Kidney tubule cell (primary cell): Measurements from ENCODE around the gene LPIN3.

Experiments
- DNase-seq: peaks from one replicate; pipeline ENCODE4 v3.0.0-alpha.2; 2018; ENCODE audit warnings: low spot score

The LPIN3 gene

DNA sequence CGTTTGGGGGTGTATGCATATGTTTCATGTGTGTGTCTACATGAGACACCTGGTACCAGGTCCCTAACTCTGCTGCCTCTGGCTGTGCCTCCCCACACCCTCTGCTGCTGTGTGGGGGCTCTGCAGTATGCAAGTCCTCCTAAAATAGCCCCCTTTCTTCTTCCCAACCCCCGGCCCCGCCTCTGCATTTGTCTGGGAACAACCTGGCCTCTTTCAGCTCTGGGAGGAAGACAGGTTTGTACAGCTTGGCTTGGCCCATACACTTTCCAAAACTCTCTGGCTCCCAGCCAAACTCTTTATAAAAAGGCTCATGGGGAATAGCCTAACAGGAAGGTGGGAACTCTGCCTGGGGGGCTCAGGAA, 53.1 kb downstream of the LPIN3 start:
- no peak for DNase-seq

GRCh38 chr20:41394081-41394480, 53.5 kb downstream of the LPIN3 start:
- DNase-seq: no peak

DNA sequence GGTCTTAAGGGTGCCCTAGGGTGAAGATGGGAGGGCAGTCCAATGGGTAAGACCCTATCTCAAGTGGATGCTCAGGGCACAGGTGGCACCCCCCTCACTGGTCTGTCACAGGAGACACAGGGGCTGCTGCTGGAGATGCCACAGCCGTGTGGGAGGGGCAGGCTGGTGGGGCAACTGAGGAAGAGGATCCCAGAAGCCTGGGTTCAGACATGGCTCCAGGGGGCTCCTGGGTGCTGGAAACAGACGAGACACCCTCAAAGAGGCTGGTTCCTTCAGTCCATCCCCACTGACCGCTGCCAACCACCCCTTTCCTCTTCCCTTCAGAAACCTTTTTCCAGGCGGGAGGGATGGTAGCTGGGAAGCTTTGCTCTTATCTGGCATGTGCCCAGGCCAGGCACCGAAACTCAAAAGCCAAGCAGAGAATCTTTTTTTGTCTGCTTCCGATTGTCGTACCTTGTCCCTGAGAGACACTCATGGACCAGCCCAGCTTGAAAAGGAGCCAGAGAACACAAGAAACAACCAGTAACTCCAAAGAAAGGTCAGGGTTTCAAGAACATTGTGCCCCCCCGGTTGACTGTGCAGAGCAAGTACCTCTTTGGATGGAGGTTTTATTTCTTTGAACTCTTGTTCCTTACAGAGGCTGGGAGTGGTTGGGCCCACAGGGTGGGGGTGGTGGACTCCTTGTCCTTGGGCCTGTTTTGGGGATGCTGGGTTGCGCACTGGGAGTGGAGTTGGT, 54.5 kb downstream of the LPIN3 start:
- DNase-seq: no peak

DNA sequence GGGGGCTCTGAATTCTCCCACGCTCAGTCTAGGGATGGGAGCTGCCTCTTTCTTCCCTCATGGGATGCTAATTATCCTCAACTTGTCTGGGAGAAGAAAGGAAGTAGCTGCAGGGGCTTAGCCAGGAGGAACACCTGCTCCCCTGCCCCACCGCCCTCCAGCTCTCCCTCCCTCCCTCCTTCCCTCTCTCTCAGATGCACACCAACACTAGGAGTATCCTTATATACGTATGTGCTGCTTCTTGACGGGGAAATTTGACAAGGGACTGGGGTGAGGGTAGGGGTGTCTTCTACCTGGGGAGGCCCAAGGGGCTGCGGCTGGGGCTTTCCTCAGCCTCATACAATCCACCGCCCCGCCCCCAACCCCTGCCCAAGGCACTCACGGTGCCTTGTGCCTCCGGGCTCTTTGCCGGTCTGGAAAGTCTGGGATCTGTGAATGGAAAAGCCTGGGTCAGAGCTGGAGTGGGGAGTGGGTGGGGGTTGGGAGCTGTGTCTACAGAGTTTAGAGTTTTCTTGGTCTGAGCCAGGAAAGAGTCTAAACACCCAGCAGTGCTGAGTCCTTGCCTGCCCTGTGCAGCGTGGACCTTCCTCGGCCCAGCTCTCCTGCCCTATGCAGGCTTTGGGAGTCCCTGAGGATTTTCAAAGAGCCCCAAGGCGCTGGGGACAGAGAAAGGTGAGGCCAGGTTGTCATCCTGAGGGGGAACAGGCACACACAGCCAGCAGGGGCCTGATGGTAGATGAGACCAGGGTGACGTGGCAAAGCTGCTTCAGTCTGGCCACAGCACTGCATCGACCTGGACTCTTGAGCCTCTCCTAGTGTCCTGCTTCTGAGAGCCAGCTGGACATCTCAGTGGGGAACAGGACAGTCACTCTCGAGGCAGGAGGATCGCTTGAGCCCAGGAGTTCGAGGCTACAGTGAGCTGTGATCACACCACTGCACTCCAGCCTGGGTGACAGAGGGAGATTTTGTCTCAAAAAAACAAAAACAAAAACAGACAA, 55.3 kb downstream of the LPIN3 start:
- DNase-seq: no peak

DNA sequence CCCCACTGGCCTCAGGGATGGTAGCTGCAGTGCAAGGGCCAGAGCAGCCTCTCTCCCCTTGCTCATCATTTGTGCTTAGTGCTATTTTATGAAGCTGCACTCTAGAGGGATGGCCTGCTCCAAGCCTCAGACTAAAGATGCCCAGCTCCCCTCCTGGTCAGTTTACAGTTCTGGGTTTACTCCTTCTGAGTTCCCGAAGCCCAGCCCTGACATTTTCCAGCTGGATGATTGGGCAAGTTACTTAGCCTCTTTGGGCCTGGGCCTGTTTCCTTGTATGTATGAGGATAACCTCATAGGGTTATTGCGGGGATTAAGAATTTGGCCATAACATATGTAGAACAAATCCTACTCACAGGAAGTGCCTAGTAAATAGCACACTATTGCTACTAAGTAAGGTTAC, 57.8 kb downstream of the LPIN3 start:
- DNase-seq: no peak

- no peak for DNase-seq
These were observed 63.0 kb downstream of the LPIN3 start for GRCh38 chr20:41403604-41404003.

DNA sequence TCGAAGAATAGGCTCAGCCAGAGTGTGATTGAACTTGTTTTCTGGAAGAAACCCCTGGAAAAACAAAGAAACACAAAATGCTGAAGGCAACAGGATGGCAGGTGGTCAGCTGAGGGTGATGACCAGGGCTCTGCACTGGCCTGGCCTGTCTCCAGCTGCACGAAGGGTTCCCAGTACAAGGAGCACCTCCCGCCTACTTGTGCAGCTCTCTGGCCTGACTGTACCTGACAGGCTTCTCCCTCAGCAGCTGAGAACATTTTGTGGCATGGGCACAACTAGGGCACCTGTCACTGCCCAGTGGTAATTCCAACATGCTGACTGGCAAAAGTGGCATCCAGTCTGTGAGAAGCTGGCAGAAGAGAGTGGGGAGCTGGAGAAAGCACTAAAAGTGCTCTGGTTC, 64.8 kb downstream of the LPIN3 start:
- no peak for DNase-seq

DNA sequence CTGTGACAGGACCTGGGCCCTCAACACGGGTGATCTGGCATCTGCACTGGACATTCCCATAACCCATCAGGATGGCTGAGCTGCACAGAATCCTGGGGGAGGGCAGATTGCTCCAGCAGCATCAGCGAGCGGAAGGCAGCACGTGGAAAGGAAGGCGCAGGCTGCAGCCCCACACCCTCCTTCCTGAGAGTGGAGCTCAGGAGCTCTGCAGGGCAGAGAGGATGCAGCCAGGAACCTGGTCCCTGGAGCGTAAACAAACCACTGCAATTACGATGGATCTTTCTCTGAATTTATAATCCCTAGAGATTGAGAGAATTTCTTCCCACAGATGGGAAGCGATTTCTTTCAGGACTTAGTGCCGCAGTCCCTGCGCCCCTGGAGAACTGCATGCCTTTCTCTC, 65.7 kb downstream of the LPIN3 start:
- no peak for DNase-seq

- no peak for DNase-seq
These were observed 66.3 kb downstream of the LPIN3 start for GRCh38 chr20:41406896-41407444.

DNA sequence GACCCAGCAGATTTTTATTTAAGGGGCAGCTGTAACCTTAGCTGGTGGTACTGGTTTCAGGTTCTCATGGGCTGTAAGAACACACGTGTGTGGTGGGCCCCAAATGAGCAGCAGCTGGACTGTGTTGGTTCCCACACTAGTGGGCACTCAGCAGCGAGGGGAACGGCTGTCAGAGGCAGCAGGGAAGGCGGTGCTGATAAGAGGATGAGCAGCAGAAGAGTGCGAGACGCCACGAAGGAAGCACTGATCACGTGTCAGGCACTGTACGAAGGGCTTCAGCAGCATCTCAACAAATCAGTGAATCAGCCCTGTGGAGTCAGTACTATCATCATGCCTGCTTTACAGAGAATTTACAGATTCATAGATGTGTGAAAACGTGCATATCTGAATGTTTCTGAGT, 67.0 kb downstream of the LPIN3 start:
- no peak for DNase-seq

DNA sequence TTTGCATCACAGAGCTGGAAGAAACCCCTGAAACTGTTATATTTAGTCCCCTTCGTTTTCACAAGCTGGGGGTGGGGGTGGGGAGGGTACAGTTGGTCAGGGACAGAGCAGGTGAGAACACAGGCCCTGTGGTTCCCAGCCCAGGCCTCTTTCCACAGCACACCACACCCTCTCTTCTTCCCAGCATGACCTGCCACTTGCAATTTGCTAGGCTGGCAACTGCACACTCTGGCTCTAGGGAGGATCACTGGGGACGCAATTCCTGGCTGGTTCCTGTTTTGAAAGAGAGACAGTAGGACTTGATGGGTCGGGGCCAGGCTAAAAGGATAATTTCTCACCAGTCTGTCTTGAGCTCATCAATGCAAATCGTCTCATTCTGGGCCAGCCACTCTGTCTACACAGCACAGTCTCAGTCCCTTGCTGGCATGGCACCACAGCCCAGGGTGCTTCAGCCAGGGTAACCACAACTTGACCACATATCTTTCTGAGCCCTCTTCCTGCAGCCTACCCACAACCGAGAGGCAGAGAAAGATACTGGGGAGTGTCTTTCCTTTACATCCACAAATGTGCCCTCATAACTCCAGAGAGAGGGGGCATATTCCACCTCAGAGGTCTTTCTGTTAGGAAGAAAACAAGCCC, 67.7 kb downstream of the LPIN3 start:
- DNase-seq: no peak

GRCh38 chr20:41408986-41409385, 68.4 kb downstream of the LPIN3 start:
- DNase-seq: no peak
